Purkinje cell (primary cell): ENCODE measurements around the gene NCAM1. TPM values are rescaled to one million over a fixed set of nuclear protein-coding genes. Genes with fewer than 3 reads are reported as not detected.

Experiments
- polyA plus RNA-seq: library from polyadenylated mRNA; unstranded; fragments of >200 nt; fragmentation: Nextera tagmentation; gene quantifications from 2 replicates; pipeline ENCODE4 v1.2.1, GENCODE V29; 2014

NCAM1 gene
- 244 and 334 TPM in 2 replicates for polyA plus RNA-seq

GRCh38 chr11:112961146-112961668 lies at the start of gene NCAM1:
TSS of gene NCAM1 (plus strand) at chr11:112961420.

GRCh38 chr11:113314389-113315301 lies 353.4 kb downstream of the NCAM1 start, which contains the start of gene TTC12:
TSS of gene TTC12 (plus strand) at chr11:113314583. CDS start at chr11:113316258, 1,675 bp downstream.

